ENCODE data around the gene MRTFA. TPM values are rescaled to one million over a fixed set of nuclear protein-coding genes. Genes with fewer than 3 reads are reported as not detected.

MRTFA gene
- total RNA-seq, 4 donors from 2014 or later = 45.5 to 90.2 (median 78.3) TPM

GRCh38 chr22:40403141-40403540 lies 233.4 kb downstream of the MRTFA start:
- TF ChIP-seq POLR2AphosphoS5 (IDR thresholded peaks at IDR 0.05) = no peak
- no peak for TF ChIP-seq POLR2A (IDR thresholded peaks at IDR 0.05)
- H3K27ac ChIP-seq = no peak overlapping the region
- H3K9me3 ChIP-seq = no peaks in the 10 kb centered on the region
- WGBS, 2 donors (ENCODE audit: low coverage in 1 of 2) = 100% methylated on average over 1 of the region's 3 CpGs; no CpG with 5 or more reads in 1 of the 2 donors
- H3K4me3 ChIP-seq = no peak overlapping the region
- no peaks in the 10 kb centered on the region for H3K4me1 ChIP-seq
- peaks cover 0 to 77% of the 10 kb centered on the region in 2 donors for H3K36me3 ChIP-seq
- ATAC-seq = no peak
- H3K27me3 ChIP-seq = no peaks in the 10 kb centered on the region

- no peaks in the 10 kb centered on the region for H3K27me3 ChIP-seq
- TF ChIP-seq POLR2A (IDR thresholded peaks at IDR 0.05) (no peak), CTCF (IDR thresholded peaks at IDR 0.05) (no peak)
- ATAC-seq = no peak
- H3K4me1 ChIP-seq = peaks cover 0 to 3% (median 0%) of the 10 kb centered on the region in 3 donors
- H3K4me3 ChIP-seq = no peak overlapping the region
- no peak overlapping the region for H3K27ac ChIP-seq
- WGBS, 2 donors (ENCODE audit: low coverage in 1 of 2) = 88 to 100% methylated on average over 3 to 8 of the region's 8 CpGs
- no peaks in the 10 kb centered on the region for H3K9me3 ChIP-seq
- peaks cover 0 to 65% of the 10 kb centered on the region in 2 donors for H3K36me3 ChIP-seq
Measured at GRCh38 chr22:40401981-40402406, 234.5 kb downstream of the MRTFA start.

DNA sequence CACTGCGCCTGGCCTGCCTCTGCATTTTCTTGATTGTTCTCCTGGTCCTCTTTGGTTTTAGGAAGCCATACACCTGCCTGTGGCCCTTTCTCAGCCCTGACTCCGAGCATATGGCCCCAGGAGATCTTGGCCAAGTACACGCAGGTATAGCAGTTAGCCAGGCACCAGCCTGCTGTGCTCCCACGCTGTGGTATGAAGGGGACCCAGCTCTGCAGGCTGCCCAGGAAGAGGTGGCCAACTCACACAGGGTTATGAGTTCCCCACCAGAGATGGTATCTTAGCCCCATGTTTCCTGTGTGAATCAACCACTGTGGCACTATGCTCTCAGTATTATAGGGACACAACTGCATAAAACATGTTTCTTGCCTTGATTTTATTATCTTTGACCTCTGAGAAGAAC lies 235.0 kb downstream of the MRTFA start:
- no peak for ATAC-seq
- Histone ChIP-seq H3K9me3 (no peaks in the 10 kb centered on the region), H3K4me1 (peaks cover 0 to 8% (median 0%) of the 10 kb centered on the region in 3 donors), H3K27me3 (no peaks in the 10 kb centered on the region), H3K27ac (no peak overlapping the region), H3K4me3 (no peak overlapping the region), H3K36me3 (peaks cover 0 to 60% of the 10 kb centered on the region in 2 donors)
- WGBS, 2 donors (ENCODE audit: low coverage in 1 of 2) = 100% methylated on average over 1 of the region's 4 CpGs
- no peak for TF ChIP-seq EP300 (IDR thresholded peaks at IDR 0.05)
- no peak for TF ChIP-seq POLR2AphosphoS5 (IDR thresholded peaks at IDR 0.05)
- no peak for TF ChIP-seq POLR2A (IDR thresholded peaks at IDR 0.05)
- no peak for TF ChIP-seq CTCF (IDR thresholded peaks at IDR 0.05)

DNA sequence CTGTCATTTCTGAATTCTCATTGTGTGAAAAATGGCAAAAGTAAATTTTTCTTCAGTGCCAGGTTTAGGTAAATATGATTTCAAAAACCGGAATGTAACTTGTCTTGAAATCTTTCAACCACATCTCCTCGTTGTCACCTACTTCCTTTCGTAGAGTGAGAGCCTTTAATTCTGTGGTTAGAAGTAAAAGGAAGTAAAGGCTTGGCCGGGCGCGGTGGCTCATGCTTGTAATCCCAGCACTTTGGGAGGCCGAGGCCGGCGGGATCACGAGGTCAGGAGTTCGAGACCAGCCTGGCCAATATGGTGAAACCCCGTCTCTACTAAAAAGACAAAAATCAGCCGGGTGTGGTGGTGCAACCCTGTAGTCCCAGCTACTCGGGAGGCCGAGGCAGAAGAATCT lies 236.4 kb downstream of the MRTFA start:
- H3K27ac ChIP-seq = no peak overlapping the region
- H3K4me1 ChIP-seq = peaks cover 0 to 9% (median 0%) of the 10 kb centered on the region in 3 donors
- ATAC-seq = no peak
- TF ChIP-seq CTCF (IDR thresholded peaks at IDR 0.05) (no peak), EP300 (IDR thresholded peaks at IDR 0.05) (no peak), POLR2A (IDR thresholded peaks at IDR 0.05) (no peak), POLR2AphosphoS5 (IDR thresholded peaks at IDR 0.05) (no peak)
- no peaks in the 10 kb centered on the region for H3K9me3 ChIP-seq
- H3K36me3 ChIP-seq = peaks cover 0 to 57% of the 10 kb centered on the region in 2 donors
- no peak overlapping the region for H3K4me3 ChIP-seq
- H3K27me3 ChIP-seq = no peaks in the 10 kb centered on the region
- 66 to 87% methylated on average over 3 to 8 of the region's 15 CpGs for WGBS, 2 donors (ENCODE audit: low coverage in 1 of 2)

- Histone ChIP-seq H3K36me3 (peaks cover 0 to 53% of the 10 kb centered on the region in 2 donors), H3K4me3 (no peak overlapping the region), H3K27ac (no peak overlapping the region), H3K9me3 (no peaks in the 10 kb centered on the region), H3K27me3 (no peaks in the 10 kb centered on the region), H3K4me1 (peaks cover 0 to 9% (median 0%) of the 10 kb centered on the region in 3 donors)
- ATAC-seq = no peak
- WGBS, 2 donors (ENCODE audit: low coverage in 1 of 2) = 86 to 93% methylated on average over 1 to 2 of the region's 2 CpGs
- no peak for TF ChIP-seq CTCF (IDR thresholded peaks at IDR 0.05)
- TF ChIP-seq POLR2A (IDR thresholded peaks at IDR 0.05) = no peak
- no peak for TF ChIP-seq POLR2AphosphoS5 (IDR thresholded peaks at IDR 0.05)
- TF ChIP-seq EP300 (IDR thresholded peaks at IDR 0.05) = no peak
Measured at GRCh38 chr22:40399621-40400020, 236.9 kb downstream of the MRTFA start.
